Right lobe of liver (tissue), 4 donors: Measurements from ENCODE around the gene ODR4.

Experiments used
- CTCF ChIP-seq, 4 donors: fragments of 200-600 bp in 3 of 4; fragments of 450-650 bp in 1 of 4; IDR thresholded peaks; one replicate each; pipeline versions ENCODE4 v1.5.1 to v1.8.0; 2016 to 2022; ENCODE audit warnings: antibody characterized with exemption in 4 of 4, mild to moderate bottlenecking in 2 of 4
- POLR2A ChIP-seq: fragments of 450-650 bp; IDR thresholded peaks from one replicate; pipeline ENCODE4 v1.6.1; 2017; ENCODE audit warnings: antibody characterized with exemption, mild to moderate bottlenecking
- donor health status: DM: no; HTN: no; CAD: no.
- donor health status: DM: no; HTN: no; CAD: no.
- donor health status: DM: no; HTN: yes; CAD: no.

GRCh38 chr1:186440584-186440983 lies 64.9 kb downstream of the ODR4 start:
- TF ChIP-seq CTCF (IDR thresholded peaks at IDR 0.05) (no peak), POLR2A (no peak)
